Measurements from ENCODE around the gene APOC1.

DNA sequence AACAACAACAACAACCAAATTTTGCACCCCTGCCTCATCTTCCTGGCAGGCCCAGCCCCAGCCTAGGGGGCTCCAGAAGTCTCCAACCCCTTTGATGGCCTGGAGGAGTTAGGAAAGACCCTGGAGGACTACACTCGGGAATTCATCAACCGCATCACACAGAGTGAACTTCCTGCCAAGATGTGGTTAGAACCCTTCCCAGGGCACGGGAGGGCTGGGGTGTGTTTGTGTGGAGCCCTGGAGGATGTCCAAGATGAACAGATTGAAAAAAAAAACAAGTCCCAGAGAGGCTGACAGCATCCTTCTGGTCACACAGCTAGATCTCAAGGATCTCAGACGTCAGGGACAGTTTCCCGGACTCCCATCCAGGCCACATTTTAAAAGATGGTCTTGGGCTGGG, 13.3 kb downstream of the APOC1 start:
- TF ChIP-seq CTCF (IDR thresholded peaks at IDR 0.05) (no peak), POLR2A (IDR thresholded peaks at IDR 0.05) (no peak)
